Measurements from ENCODE around the gene CXCR6.

DNA sequence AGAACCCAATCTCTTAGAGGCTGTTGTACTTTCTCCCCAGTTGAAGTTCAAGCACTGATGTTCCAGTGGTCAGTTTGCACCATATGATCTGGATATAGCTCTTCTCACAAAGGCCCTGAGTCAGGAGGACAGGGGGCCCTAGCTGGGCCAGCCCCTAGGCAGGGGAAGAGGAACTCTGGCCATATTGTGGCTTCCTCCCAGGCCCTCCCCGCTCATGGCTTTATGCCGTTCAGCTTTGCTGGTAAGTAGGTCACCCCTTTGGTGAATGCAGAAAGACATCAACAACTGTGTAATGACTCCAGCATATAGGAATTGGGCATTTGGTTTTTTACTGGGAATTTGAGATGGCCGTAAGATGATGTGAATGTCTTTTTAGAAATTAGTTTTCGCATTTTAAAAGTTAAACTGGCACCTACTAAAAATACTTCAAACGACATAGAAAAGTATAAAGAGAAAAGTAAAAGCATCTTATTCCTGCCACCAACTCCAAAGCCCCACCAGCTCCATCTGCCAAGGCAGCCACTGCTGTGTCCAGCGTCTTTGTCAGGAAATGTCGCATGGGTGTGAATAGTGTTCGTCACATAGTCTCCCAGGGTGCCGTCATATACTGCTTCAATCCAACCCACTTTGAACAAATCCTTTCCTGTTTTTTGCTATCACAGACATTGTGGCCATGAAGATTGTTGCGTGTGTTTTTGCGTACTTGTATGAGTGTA lies 31.6 kb upstream of the CXCR6 start:
- TF ChIP-seq CTCF (IDR thresholded peaks at IDR 0.05) (no peak), POLR2A (IDR thresholded peaks at IDR 0.05) (no peak), POLR2AphosphoS5 (IDR thresholded peaks at IDR 0.05) (no peak)
